CD4-positive, alpha-beta memory T cell (primary cell): Measurements from ENCODE around the gene DNAJB14. TPM values are rescaled to one million over a fixed set of nuclear protein-coding genes. Genes with fewer than 3 reads are reported as not detected.

Source experiments
- CTCF ChIA-PET: fragments of 350-600 bp; sonication (Branson Sonifier 250); formaldehyde crosslinking; loops from one replicate; lab custom pipeline; 2021; ENCODE audit warnings: inconsistent platforms; ENCODE audit not compliant: partially characterized antibody; lab: Charles Lee
- POLR2A ChIA-PET: fragments of 350-600 bp; sonication (Branson Sonifier 250); formaldehyde crosslinking; loops from one replicate; lab custom pipeline; 2021; ENCODE audit not compliant: partially characterized antibody; lab: Charles Lee
- DNase-seq, 5 donors: peaks; one replicate each; pipeline versions ENCODE4 v3.0.0 to v3.0.0-alpha.2; 2020 to 2022; ENCODE audit warnings: mixed read lengths in 1 of 5
- H3K27ac ChIP-seq: one replicate; pipeline ENCODE4 v1.7.0; 2013; ENCODE audit warnings: low read depth, low read length
- H3K27me3 ChIP-seq: 2 replicates; pipeline ENCODE4 v1.7.0; 2013; ENCODE audit warnings: mild to moderate bottlenecking, low read length, moderate library complexity; ENCODE audit not compliant: insufficient read depth
- H3K36me3 ChIP-seq: 2 replicates; pipeline ENCODE4 v1.7.0; 2013; ENCODE audit warnings: mild to moderate bottlenecking, low read length, moderate library complexity; ENCODE audit not compliant: insufficient read depth
- H3K4me1 ChIP-seq: 2 replicates; pipeline ENCODE4 v1.7.0; 2013; ENCODE audit warnings: mild to moderate bottlenecking, low read length, moderate library complexity; ENCODE audit not compliant: insufficient read depth
- H3K4me3 ChIP-seq, 2 donors: one replicate each; pipeline ENCODE4 v1.7.0; 2013; ENCODE audit warnings: low read length in 2 of 2, mild to moderate bottlenecking in 1 of 2
- H3K9me3 ChIP-seq, 2 donors: one replicate each; pipeline ENCODE4 v1.7.0; 2013; ENCODE audit warnings: low read length in 2 of 2, control low read depth in 1 of 2; ENCODE audit not compliant: control insufficient read depth in 1 of 2
- H3K27ac Mint-ChIP-seq, 7 donors: one replicate each; pipeline ENCODE4 v1.8.0; 2020 to 2021; ENCODE audit warnings: mixed read lengths in 7 of 7, mild to moderate bottlenecking in 6 of 7, inconsistent platforms in 3 of 7, moderate library complexity in 3 of 7
- H3K27me3 Mint-ChIP-seq, 2 donors: one replicate each; pipeline ENCODE4 v1.8.0; 2020 to 2021; ENCODE audit warnings: mixed read lengths in 2 of 2
- H3K36me3 Mint-ChIP-seq, 2 donors: one replicate each; pipeline ENCODE4 v1.8.0; 2020 to 2021; ENCODE audit warnings: mixed read lengths in 2 of 2, inconsistent platforms in 1 of 2, mild to moderate bottlenecking in 1 of 2
- H3K4me1 Mint-ChIP-seq, 4 donors: one replicate each; pipeline ENCODE4 v1.8.0; 2020 to 2021; ENCODE audit warnings: mixed read lengths in 4 of 4, mild to moderate bottlenecking in 1 of 4
- H3K4me3 Mint-ChIP-seq, 8 donors: one replicate each; pipeline ENCODE4 v1.8.0; 2020 to 2021; ENCODE audit warnings: mixed read lengths in 8 of 8, mild to moderate bottlenecking in 7 of 8, moderate library complexity in 6 of 8, inconsistent platforms in 3 of 8
- H3K9me3 Mint-ChIP-seq, 8 donors: one replicate each; pipeline ENCODE4 v1.8.0; 2020 to 2021; ENCODE audit warnings: mixed read lengths in 8 of 8, mild to moderate bottlenecking in 5 of 8, inconsistent platforms in 3 of 8, moderate library complexity in 1 of 8
- intact Hi-C: fragments of 100-400 bp; cut with micrococcal nuclease; formaldehyde crosslinking; loops from one replicate; pipeline ENCODE4 v1.15.1; 2023
- polyA plus RNA-seq, 2 donors: library from polyadenylated mRNA; unstranded; fragments of 300-500 nt; fragmentation: Illumina TruSeq; gene quantifications; one replicate each; pipeline ENCODE4 v1.2.3, GENCODE V29; 2021
- total RNA-seq, 2 experiments: library from RNA; stranded (reverse); gene quantifications; one replicate each; pipeline ENCODE4 v1.2.3, GENCODE V29; 2021

The DNAJB14 gene
- total RNA-seq (10 to 100 TPM; 74.5 to 76.7 TPM), polyA plus RNA-seq (10 to 100 TPM; 44.9 to 66.3 TPM)

DNA sequence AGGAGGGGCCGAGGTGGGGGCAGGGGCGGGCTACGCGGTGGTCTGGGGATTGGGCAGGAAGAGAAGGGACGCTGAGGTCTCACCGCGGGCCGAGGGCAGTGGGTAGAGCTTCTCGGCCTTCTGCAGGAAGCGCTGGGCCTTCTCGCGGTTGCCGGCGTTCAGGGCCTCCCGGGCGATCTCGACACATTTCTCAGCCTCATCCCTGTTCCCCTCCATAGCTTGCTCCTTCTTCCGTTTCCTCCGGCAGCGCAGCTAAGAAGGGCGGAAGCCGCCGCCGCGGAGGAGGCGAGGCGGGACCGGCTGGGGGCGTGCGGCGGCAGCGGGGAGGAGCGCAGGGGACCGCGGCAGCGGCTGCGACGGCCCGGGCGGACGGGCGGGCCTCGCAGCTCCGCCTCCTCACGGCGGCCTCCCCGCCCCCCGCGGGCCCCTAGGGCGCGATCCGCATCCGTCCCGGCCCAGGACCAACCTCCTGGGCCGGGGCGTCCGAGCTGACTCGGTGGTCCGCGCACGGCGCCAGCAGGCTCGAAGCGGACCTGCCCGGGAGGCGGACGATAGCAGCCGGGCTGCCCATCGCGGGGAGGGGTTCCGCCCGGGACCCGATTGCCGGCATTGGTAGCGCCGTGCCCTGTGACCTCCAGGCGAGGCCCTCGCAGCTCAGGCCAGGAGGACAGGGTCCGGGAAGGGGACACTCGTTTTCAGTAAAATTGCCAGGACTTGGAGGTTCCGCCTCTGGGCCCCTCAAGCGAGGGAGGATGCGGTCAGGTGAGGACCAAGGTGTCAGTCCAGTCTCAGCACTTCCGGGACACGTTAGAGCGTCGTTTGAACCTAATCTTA is at the start of gene DNAJB14:
DNAJB14 (minus strand) TSS at position 263 of the 834 bp plus-strand sequence; CDS start at position 216, 47 bp downstream.
- no peaks in the 10 kb centered on the region for H3K27me3 ChIP-seq
- no peaks in the 10 kb centered on the region for H3K9me3 Mint-ChIP-seq
- POLR2A ChIA-PET: interaction anchor here (0.6 to 3.9 kb wide), 31 partner anchors 10 to 1803 kb away, joined by 3 to 118 read pairs (median 5); partner anchors contain the start of genes ADH5, DAPP1, LAMTOR3 and METAP1
- peaks cover 68% of the 10 kb centered on the region for H3K4me1 ChIP-seq
- H3K4me3 Mint-ChIP-seq: peak within 1 kb of the TSS; percentile 98 to 100 (median 100)
- peak within 1 kb of the TSS; percentile 72 to 78 for H3K4me3 ChIP-seq
- peak within 1 kb of the TSS; percentile 86 for H3K27ac ChIP-seq
- peaks cover 20 to 24% of the 10 kb centered on the region in 2 donors for H3K36me3 Mint-ChIP-seq
- H3K27ac Mint-ChIP-seq: peak within 1 kb of the TSS in 6 of 7 donors; percentile 97 to 99 (median 99)
- H3K9me3 ChIP-seq: no peaks in the 10 kb centered on the region
- DNase-seq: peak; percentile 81 to 86 (median 85)
- H3K27me3 Mint-ChIP-seq: no peaks in the 10 kb centered on the region
- H3K36me3 ChIP-seq: peaks cover 8% of the 10 kb centered on the region
- intact Hi-C loops: loop anchor here (2.0 to 5.0 kb wide), 2 partner anchors 1686 to 1804 kb away; partner anchors contain the start of genes RAP1GDS1 and STPG2
- CTCF ChIA-PET: interaction anchor here (0.7 to 3.8 kb wide), 17 partner anchors 15 to 1018 kb away, joined by 3 to 50 read pairs (median 7); partner anchors contain the start of genes DAPP1, EIF4E, LAMTOR3 and METAP1
- H3K4me1 Mint-ChIP-seq: peaks cover 43 to 53% (median 49%) of the 10 kb centered on the region in 4 donors

DNA sequence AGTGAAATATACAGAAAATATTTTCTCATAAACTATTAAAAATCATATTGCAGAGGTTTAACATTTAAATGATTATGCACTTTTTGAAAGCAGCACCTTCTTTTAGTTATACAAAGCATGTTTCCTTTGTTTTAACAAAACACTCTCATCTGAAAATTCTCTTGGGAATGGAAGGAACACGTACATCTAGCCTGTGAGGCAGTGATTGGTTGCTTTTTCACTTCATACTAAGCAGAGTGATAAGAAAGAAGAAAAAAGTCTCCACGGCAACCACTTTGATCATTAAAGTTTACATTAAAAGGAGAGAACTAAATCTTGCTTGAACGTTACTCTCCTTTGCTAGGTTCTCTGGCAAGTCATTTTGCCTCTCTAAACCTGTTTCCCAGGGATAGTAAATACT is 45.3 kb upstream of the DNAJB14 start:
- H3K27me3 ChIP-seq: no peaks in the 10 kb centered on the region
- CTCF ChIA-PET: no interaction called here
- H3K36me3 Mint-ChIP-seq: no peaks in the 10 kb centered on the region
- H3K9me3 ChIP-seq: no peaks in the 10 kb centered on the region
- H3K27me3 Mint-ChIP-seq: peaks cover 2 to 5% of the 10 kb centered on the region in 2 donors
- H3K36me3 ChIP-seq: no peaks in the 10 kb centered on the region
- no peak overlapping the region for H3K27ac Mint-ChIP-seq
- no peaks in the 10 kb centered on the region for H3K4me1 ChIP-seq
- intact Hi-C loops: no loop called here
- H3K4me3 ChIP-seq: no peak overlapping the region
- no peak overlapping the region for H3K4me3 Mint-ChIP-seq
- H3K9me3 Mint-ChIP-seq: no peaks in the 10 kb centered on the region
- no peaks in the 10 kb centered on the region for H3K4me1 Mint-ChIP-seq
- POLR2A ChIA-PET: no interaction called here
- DNase-seq: no peak
- H3K27ac ChIP-seq: no peak overlapping the region

DNA sequence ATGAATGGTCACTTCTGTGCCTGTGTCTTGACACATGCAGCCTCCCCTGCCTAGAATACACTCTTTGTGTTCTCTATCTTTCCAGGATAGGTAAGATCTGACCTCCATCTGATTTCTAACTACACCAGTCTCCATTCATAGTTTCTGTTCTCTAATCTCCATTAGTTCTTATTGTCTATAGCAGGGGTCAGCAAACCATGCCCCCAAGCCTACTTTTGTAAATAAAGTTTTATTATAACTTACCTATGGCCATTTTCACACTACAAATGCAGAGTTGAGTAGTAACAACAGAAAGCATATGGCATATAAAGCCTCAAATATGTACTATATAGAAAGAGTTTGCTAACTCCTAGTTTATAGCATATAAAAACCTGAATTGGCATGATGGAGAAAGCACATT is 41.3 kb upstream of the DNAJB14 start:
- H3K9me3 ChIP-seq: no peaks in the 10 kb centered on the region
- H3K4me1 ChIP-seq: no peaks in the 10 kb centered on the region
- no peak overlapping the region for H3K4me3 Mint-ChIP-seq
- H3K9me3 Mint-ChIP-seq: no peaks in the 10 kb centered on the region
- H3K27ac Mint-ChIP-seq: no peak overlapping the region
- ChIA-PET CTCF (interaction anchor here (0.7 to 1.0 kb wide), 2 partner anchors 109 to 268 kb away, joined by 3 read pairs; no protein-coding TSS in a partner anchor), POLR2A (no interaction called here)
- H3K27me3 Mint-ChIP-seq: peaks cover 2 to 10% of the 10 kb centered on the region in 2 donors
- no peak overlapping the region for H3K27ac ChIP-seq
- H3K36me3 Mint-ChIP-seq: no peaks in the 10 kb centered on the region
- no peak overlapping the region for H3K4me3 ChIP-seq
- no peaks in the 10 kb centered on the region for H3K27me3 ChIP-seq
- intact Hi-C loops: no loop called here
- no peaks in the 10 kb centered on the region for H3K36me3 ChIP-seq
- no peaks in the 10 kb centered on the region for H3K4me1 Mint-ChIP-seq
- DNase-seq: no peak

DNA sequence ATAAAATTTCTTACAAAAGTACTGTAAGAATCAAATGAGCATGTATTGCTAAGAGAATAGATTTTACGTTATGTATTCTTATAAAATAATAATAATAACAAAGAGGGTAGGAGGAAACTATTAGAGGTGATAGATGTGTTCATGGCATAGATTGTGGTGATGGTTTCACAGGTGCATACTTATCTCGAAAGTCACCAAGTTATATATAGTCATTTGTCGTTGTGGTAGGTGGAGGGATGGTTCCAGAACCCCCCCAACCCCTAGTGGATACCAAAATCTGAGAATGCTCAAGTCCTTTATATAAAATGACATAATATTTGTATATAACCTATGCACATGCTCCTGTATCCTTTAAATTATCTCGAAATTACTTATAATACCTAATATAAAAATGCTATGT is 40.4 kb upstream of the DNAJB14 start:
- no peak overlapping the region for H3K4me3 ChIP-seq
- CTCF ChIA-PET: interaction anchor here (0.7 kb wide), 1 partner anchor 267 kb away, joined by 3 read pairs; no protein-coding TSS in a partner anchor
- H3K36me3 ChIP-seq: no peaks in the 10 kb centered on the region
- intact Hi-C loops: no loop called here
- Mint-ChIP-seq H3K36me3 (peaks cover 0 to 2% of the 10 kb centered on the region in 2 donors), H3K4me3 (no peak overlapping the region), H3K27me3 (peaks cover 6 to 11% of the 10 kb centered on the region in 2 donors), H3K4me1 (no peaks in the 10 kb centered on the region), H3K9me3 (no peaks in the 10 kb centered on the region), H3K27ac (no peak overlapping the region)
- no peaks in the 10 kb centered on the region for H3K27me3 ChIP-seq
- no peak overlapping the region for H3K27ac ChIP-seq
- no peaks in the 10 kb centered on the region for H3K9me3 ChIP-seq
- no peak for DNase-seq
- H3K4me1 ChIP-seq: no peaks in the 10 kb centered on the region
- POLR2A ChIA-PET: no interaction called here

DNA sequence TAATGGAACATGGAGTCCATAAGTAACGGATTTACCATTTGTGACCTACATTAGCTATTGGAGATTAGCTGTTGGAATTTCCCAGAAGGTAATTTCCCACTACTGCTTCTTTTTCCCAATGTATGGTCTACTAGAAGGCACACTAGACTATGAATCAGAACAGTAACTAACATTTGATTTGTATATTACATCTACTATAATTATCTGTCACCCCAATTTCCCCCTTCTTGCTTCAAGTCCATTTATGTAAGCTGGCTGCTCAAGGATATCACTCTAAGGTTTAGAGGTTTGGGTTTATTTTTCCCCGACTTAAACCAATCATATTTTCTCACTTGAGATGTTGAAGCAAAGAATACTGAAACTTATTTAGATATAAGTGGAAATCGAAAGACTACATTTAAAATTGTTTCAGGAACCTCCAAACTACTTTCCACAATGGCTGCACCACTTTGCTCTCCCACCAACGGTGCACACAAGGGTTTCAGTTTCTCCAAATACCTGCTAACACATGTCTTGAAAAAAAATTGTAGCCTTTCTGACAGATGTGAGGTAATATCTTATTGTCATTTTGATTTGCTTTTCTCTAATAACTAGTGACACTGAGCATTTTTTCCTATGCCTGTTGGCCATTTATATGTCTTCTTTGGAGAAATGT is 37.0 kb upstream of the DNAJB14 start:
- Histone ChIP-seq H3K4me3 (no peak overlapping the region), H3K27me3 (no peaks in the 10 kb centered on the region), H3K9me3 (no peaks in the 10 kb centered on the region), H3K27ac (no peak overlapping the region), H3K4me1 (no peaks in the 10 kb centered on the region), H3K36me3 (no peaks in the 10 kb centered on the region)
- DNase-seq: no peak
- Mint-ChIP-seq H3K27me3 (peaks cover 7 to 10% of the 10 kb centered on the region in 2 donors), H3K27ac (no peak overlapping the region), H3K4me1 (no peaks in the 10 kb centered on the region), H3K4me3 (no peak overlapping the region), H3K9me3 (no peaks in the 10 kb centered on the region), H3K36me3 (peaks cover 0 to 5% of the 10 kb centered on the region in 2 donors)
- POLR2A ChIA-PET: no interaction called here
- CTCF ChIA-PET: no interaction called here
- intact Hi-C loops: no loop called here

DNA sequence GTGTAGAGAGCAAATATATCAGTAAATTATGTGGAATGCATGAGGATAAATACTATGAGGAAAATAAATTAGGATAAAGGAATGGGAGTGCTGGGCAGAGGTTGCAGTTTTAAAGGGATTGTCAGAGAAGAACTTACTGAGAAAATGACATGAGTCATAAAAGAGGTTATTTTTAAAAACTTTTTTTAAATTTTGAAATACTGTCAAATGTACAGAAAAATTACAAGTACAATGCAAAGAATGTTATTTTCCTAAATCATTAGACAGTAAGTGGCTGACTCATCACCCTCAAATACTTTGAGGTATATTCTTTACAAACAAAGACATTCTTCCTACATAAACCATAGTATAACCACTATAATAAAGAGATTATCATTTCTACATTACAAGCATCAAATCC is 33.5 kb upstream of the DNAJB14 start:
- ChIA-PET POLR2A (no interaction called here), CTCF (no interaction called here)
- H3K27me3 ChIP-seq: no peaks in the 10 kb centered on the region
- H3K27ac Mint-ChIP-seq: no peak overlapping the region
- H3K36me3 Mint-ChIP-seq: peaks cover 0 to 5% of the 10 kb centered on the region in 2 donors
- no peaks in the 10 kb centered on the region for H3K4me1 ChIP-seq
- no peaks in the 10 kb centered on the region for H3K36me3 ChIP-seq
- no peak for DNase-seq
- H3K4me1 Mint-ChIP-seq: no peaks in the 10 kb centered on the region
- peaks cover 0 to 8% (median 4%) of the 10 kb centered on the region in 8 donors for H3K9me3 Mint-ChIP-seq
- H3K27me3 Mint-ChIP-seq: peaks cover 7% of the 10 kb centered on the region in 2 donors
- H3K4me3 Mint-ChIP-seq: no peak overlapping the region
- no peaks in the 10 kb centered on the region for H3K9me3 ChIP-seq
- H3K27ac ChIP-seq: no peak overlapping the region
- no peak overlapping the region for H3K4me3 ChIP-seq
- intact Hi-C loops: no loop called here
